ENCODE results near the gene HMGN4. TPM values are rescaled to one million over a fixed set of nuclear protein-coding genes. Genes with fewer than 3 reads are reported as not detected.
A peak's percentile ranks its signal among the peaks of the same experiment; 100 is the strongest.

HMGN4 gene
- total RNA-seq, 4 donors from 2014 or later: 57.5 to 64.1 (median 61.1) TPM

DNA sequence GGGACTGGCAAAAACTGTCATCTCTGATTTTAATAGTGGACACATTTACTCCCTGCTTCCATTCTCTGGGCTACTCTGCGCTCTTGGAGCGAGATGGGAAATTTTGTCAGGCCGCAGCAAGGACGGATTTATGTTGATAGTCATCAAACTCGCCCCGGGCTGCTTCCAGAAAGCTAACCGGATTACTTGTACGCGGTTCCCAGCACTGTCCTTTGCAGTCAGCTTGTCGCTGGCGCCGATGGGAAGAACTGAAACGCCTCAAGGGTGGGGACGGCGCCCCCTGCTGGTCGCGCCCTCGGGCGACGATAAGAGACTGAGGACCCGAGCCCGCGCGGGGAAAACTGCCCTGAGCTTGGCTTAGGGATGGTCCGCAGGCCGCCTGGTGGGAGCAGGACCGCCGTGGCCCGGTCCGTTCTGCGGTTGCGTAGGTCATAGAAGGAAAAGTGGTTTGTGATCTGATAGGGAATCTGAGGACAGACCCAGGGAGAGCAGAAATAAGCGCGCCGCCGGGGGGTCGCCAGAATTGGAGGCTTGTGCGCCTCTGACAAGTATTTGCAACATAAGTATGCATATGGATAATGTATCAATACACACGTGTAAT lies 57.6 kb downstream of the HMGN4 start:
- TF ChIP-seq, protein P1, sequence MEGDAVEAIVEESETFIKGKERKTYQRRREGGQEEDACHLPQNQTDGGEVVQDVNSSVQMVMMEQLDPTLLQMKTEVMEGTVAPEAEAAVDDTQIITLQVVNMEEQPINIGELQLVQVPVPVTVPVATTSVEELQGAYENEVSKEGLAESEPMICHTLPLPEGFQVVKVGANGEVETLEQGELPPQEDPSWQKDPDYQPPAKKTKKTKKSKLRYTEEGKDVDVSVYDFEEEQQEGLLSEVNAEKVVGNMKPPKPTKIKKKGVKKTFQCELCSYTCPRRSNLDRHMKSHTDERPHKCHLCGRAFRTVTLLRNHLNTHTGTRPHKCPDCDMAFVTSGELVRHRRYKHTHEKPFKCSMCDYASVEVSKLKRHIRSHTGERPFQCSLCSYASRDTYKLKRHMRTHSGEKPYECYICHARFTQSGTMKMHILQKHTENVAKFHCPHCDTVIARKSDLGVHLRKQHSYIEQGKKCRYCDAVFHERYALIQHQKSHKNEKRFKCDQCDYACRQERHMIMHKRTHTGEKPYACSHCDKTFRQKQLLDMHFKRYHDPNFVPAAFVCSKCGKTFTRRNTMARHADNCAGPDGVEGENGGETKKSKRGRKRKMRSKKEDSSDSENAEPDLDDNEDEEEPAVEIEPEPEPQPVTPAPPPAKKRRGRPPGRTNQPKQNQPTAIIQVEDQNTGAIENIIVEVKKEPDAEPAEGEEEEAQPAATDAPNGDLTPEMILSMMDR (IDR thresholded peaks at IDR 0.05): peak in 2 of 3 donors; percentile 61 to 87
- ATAC-seq (ENCODE audit: low FRiP score): peak; percentile 72
- peak; percentile 97 for DNase-seq (ENCODE audit: low spot score)

Small RNA genes within 50 kb of the gene (small RNA-seq; reads per million reads assigned to genes)
- not detected for gene RNU6-502P

Other genes with a start within 250 kb of the HMGN4 start
- gene BTN3A2, start 173.2 kb upstream of the HMGN4 start, total RNA-seq: 10 to 100 TPM; 15.7 to 39.7 (median 20.5) TPM
- gene BTN2A2, start 155.3 kb upstream of the HMGN4 start, total RNA-seq: 10 to 100 TPM in 1 of 4 donors, 1 to 10 TPM in 3; 6.5 to 14.2 (median 7.4) TPM
- gene BTN3A1, start 136.1 kb upstream of the HMGN4 start, total RNA-seq: 10 to 100 TPM; 14.4 to 24.6 (median 17.7) TPM
- gene BTN3A3, start 97.9 kb upstream of the HMGN4 start, total RNA-seq: 10 to 100 TPM; 12.7 to 27.2 (median 18.0) TPM
- 10 to 100 TPM; 10.2 to 29.2 (median 15.2) TPM for gene BTN2A1, start 80.4 kb upstream of the HMGN4 start, total RNA-seq
- gene BTN1A1, start 38.1 kb upstream of the HMGN4 start, total RNA-seq: not detected
- 10 to 100 TPM; 11.0 to 22.1 (median 13.5) TPM for gene ABT1, start 58.6 kb downstream of the HMGN4 start, total RNA-seq
- 10 to 100 TPM in 2 of 4 donors, 1 to 10 TPM in 2; 8.5 to 20.8 (median 11.5) TPM for gene ZNF322, start 121.4 kb downstream of the HMGN4 start, total RNA-seq

All from omental fat pad (tissue), 4 donors.